ENCODE measurements around the gene SOAT2.

Gene SOAT2

GRCh38 chr12:53120685-53121525 is 17.6 kb downstream of the SOAT2 start:
- DNase-seq (ENCODE audit: low read depth) = no peak
- no peak for TF ChIP-seq CTCF (IDR thresholded peaks at IDR 0.05; ENCODE audit: control insufficient read depth, insufficient read depth, low read depth, low read length, missing control alignments)
- no peak overlapping the region for H3K4me3 ChIP-seq (ENCODE audit: control insufficient read depth, low read depth, low read length)

- TF ChIP-seq CTCF (IDR thresholded peaks at IDR 0.05; ENCODE audit: control insufficient read depth, insufficient read depth, low read depth, low read length, missing control alignments) = no peak
- no peak for DNase-seq (ENCODE audit: low read depth)
- no peak overlapping the region for H3K4me3 ChIP-seq (ENCODE audit: control insufficient read depth, low read depth, low read length)
Observed at GRCh38 chr12:53122961-53123468, 19.7 kb downstream of the SOAT2 start.

GRCh38 chr12:53123578-53124351 is 20.5 kb downstream of the SOAT2 start:
- no peak for DNase-seq (ENCODE audit: low read depth)
- H3K4me3 ChIP-seq (ENCODE audit: control insufficient read depth, low read depth, low read length) = no peak overlapping the region
- no peak for TF ChIP-seq CTCF (IDR thresholded peaks at IDR 0.05; ENCODE audit: control insufficient read depth, insufficient read depth, low read depth, low read length, missing control alignments)

GRCh38 chr12:53124352-53124723 is 21.1 kb downstream of the SOAT2 start:
- DNase-seq (ENCODE audit: low read depth) = no peak
- H3K4me3 ChIP-seq (ENCODE audit: control insufficient read depth, low read depth, low read length) = no peak overlapping the region
- no peak for TF ChIP-seq CTCF (IDR thresholded peaks at IDR 0.05; ENCODE audit: control insufficient read depth, insufficient read depth, low read depth, low read length, missing control alignments)

- no peak overlapping the region for H3K4me3 ChIP-seq (ENCODE audit: control insufficient read depth, low read depth, low read length)
- no peak for DNase-seq (ENCODE audit: low read depth)
- no peak for TF ChIP-seq CTCF (IDR thresholded peaks at IDR 0.05; ENCODE audit: control insufficient read depth, insufficient read depth, low read depth, low read length, missing control alignments)
Observed at GRCh38 chr12:53127169-53127568, 23.9 kb downstream of the SOAT2 start.

GRCh38 chr12:53128780-53129569 is 25.7 kb downstream of the SOAT2 start:
- no peak for TF ChIP-seq CTCF (IDR thresholded peaks at IDR 0.05; ENCODE audit: control insufficient read depth, insufficient read depth, low read depth, low read length, missing control alignments)
- H3K4me3 ChIP-seq (ENCODE audit: control insufficient read depth, low read depth, low read length) = no peak overlapping the region
- no peak for DNase-seq (ENCODE audit: low read depth)
